Esophagus muscularis mucosa (tissue), 4 donors: Measurements from ENCODE around the gene ZNF532.

ENCODE experiments used
- EP300 ChIP-seq: sonication (generic); formaldehyde crosslinking; IDR thresholded peaks from one replicate; pipeline ENCODE4 v1.6.1; 2017; ENCODE audit warnings: antibody characterized with exemption
- POLR2A ChIP-seq: fragments of 450-650 bp; IDR thresholded peaks from one replicate; pipeline ENCODE4 v1.6.1; 2017; ENCODE audit warnings: antibody characterized with exemption, moderate library complexity, mild to moderate bottlenecking, low read depth
- POLR2AphosphoS5 ChIP-seq, 2 donors: sonication (generic); formaldehyde crosslinking; IDR thresholded peaks; one replicate each; pipeline ENCODE4 v1.6.1; 2017; ENCODE audit warnings: antibody characterized with exemption in 2 of 2
- TF ChIP-seq, protein P1 (sequence below), 3 experiments: fragments of 200-600 bp in 2 of 3; fragments of 450-650 bp in 1 of 3; sonication (generic) in 2 of 3; IDR thresholded peaks; one replicate each; pipeline ENCODE4 v1.5.1; 2017 to 2019; ENCODE audit warnings: antibody characterized with exemption in 3 of 3, mild to moderate bottlenecking in 2 of 3, moderate library complexity in 1 of 3

DNA sequence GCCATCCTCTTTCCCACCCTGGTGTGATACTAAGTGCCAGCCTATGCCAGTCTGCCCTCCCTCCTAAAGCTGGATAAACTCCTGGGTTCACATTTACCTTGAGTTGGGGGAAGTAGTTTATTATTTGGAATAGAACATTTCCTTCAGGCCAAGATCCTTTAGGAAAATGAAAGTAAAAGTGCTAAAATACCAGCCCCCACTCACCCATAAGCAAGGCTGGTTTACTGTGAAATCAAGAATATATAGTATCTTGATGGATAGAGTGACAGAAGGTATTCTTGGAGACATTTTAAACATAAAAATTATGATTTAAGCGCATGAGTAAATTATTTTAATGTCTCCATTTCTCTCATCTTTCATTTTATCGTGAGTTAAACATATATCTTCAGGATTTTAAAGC, 27.1 kb downstream of the ZNF532 start:
- TF ChIP-seq, protein P1, sequence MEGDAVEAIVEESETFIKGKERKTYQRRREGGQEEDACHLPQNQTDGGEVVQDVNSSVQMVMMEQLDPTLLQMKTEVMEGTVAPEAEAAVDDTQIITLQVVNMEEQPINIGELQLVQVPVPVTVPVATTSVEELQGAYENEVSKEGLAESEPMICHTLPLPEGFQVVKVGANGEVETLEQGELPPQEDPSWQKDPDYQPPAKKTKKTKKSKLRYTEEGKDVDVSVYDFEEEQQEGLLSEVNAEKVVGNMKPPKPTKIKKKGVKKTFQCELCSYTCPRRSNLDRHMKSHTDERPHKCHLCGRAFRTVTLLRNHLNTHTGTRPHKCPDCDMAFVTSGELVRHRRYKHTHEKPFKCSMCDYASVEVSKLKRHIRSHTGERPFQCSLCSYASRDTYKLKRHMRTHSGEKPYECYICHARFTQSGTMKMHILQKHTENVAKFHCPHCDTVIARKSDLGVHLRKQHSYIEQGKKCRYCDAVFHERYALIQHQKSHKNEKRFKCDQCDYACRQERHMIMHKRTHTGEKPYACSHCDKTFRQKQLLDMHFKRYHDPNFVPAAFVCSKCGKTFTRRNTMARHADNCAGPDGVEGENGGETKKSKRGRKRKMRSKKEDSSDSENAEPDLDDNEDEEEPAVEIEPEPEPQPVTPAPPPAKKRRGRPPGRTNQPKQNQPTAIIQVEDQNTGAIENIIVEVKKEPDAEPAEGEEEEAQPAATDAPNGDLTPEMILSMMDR (IDR thresholded peaks at IDR 0.05) = no peak
- TF ChIP-seq EP300 = no peak
- TF ChIP-seq POLR2A = no peak
- TF ChIP-seq POLR2AphosphoS5 (IDR thresholded peaks at IDR 0.05) = no peak
